ENCODE data around the gene DENND4B. TPM values are rescaled to one million over a fixed set of nuclear protein-coding genes. Genes with fewer than 3 reads are reported as not detected.

The DENND4B gene
- total and polyA plus RNA-seq, 9 of the 15 experiments (the other 6 are each of a cell fraction or from before 2014, with no cell fraction given), result 9.5 to 80.5 (median 23.1) TPM

GRCh38 chr1:153976819-153977249 lies 30.3 kb upstream of the DENND4B start (continued):
- TF ChIP-seq NBN (IDR thresholded peaks at IDR 0.05; ENCODE audit: low read depth) (0 out of 2 replicates have a peak, but pooled peaks have one; percentile 13), KHSRP (IDR thresholded peaks at IDR 0.05) (no peak), CHD1 (IDR thresholded peaks at IDR 0.05; ENCODE audit: low read length) (peak; percentile 77), SLC30A9 (CRISPR knock-in tag; IDR thresholded peaks at IDR 0.05) (no peak), SIN3A (IDR thresholded peaks at IDR 0.05; ENCODE audit: borderline replicate concordance in 2 of 2, control insufficient read depth in 1 of 2, low read depth in 2 of 2, low read length in 2 of 2) (peak in 1 of 2 experiments; percentile 71; a peak in 2 of 4 replicates), RFX5 (IDR thresholded peaks at IDR 0.05; ENCODE audit: low read depth, low read length) (no peak), UBTF (IDR thresholded peaks at IDR 0.05; ENCODE audit: borderline replicate concordance in 1 of 2, low read depth in 2 of 2, low read length in 2 of 2) (0 out of 4 replicates have a peak, but pooled peaks of 1 of the 2 experiments have one; percentile 24), EP400 (IDR thresholded peaks at IDR 0.05) (no peak), MECOM (CRISPR knock-in tag; IDR thresholded peaks at IDR 0.05) (no peak), ZC3H4 (CRISPR knock-in tag; IDR thresholded peaks at IDR 0.05; ENCODE audit: borderline replicate concordance) (no peak; the same call in 1 of the 2 replicates), SMARCC2 (IDR thresholded peaks at IDR 0.05; ENCODE audit: low read depth) (no peak), NR2C1 (IDR thresholded peaks at IDR 0.05) (no peak), NR2C1 (tag; IDR thresholded peaks at IDR 0.05) (0 out of 2 replicates have a peak, but pooled peaks have one; percentile 8), PREB (CRISPR knock-in tag; IDR thresholded peaks at IDR 0.05) (0 out of 2 replicates have a peak, but pooled peaks have one; percentile 47), ZNF253 (CRISPR knock-in tag; conservative IDR thresholded peaks at IDR 0.05) (no peak), GATA2 (CRISPR knock-in tag; IDR thresholded peaks at IDR 0.05) (peak; percentile 37; the same call in 1 of the 2 replicates), CBX1 (IDR thresholded peaks at IDR 0.05; ENCODE audit: low read depth) (peak; percentile 43; the same call in 1 of the 2 replicates), ARHGAP35 (IDR thresholded peaks at IDR 0.05; ENCODE audit: partially characterized antibody) (no peak), CREBBP (IDR thresholded peaks at IDR 0.05; ENCODE audit: low read depth, low read length) (no peak), SMC3 (conservative IDR thresholded peaks at IDR 0.05; ENCODE audit: insufficient read depth, low read depth, low read length) (0 out of 2 replicates have a peak, but pooled peaks have one; percentile 6), ZNF740 (CRISPR knock-in tag; IDR thresholded peaks at IDR 0.05) (no peak), ZNF740 (tag; IDR thresholded peaks at IDR 0.05) (0 out of 4 replicates have a peak, but pooled peaks of 1 of the 2 experiments have one; percentile 45), ZBTB1 (CRISPR knock-in tag; IDR thresholded peaks at IDR 0.05; ENCODE audit: borderline replicate concordance, low read depth) (peak; percentile 63; the same call in 1 of the 2 replicates), CTBP1 (IDR thresholded peaks at IDR 0.05; ENCODE audit: borderline replicate concordance) (peak; percentile 10; the same call in 1 of the 2 replicates)

Measured in K562 (cell line).